HG02885 (cell line): Measurements from ENCODE around the gene COMTD1.
A peak's percentile ranks its signal among the peaks of the same experiment; 100 is the strongest.
"Not testable (repeated sequence)": the region's sequence is repeated elsewhere in the genome, so short reads cannot be mapped to it uniquely, and the experiment has no call there.

Experiments used
- ATAC-seq: cut with Tn5 transposase; IDR thresholded peaks from one replicate; pipeline ENCODE4 v1.9.1; 2021; ENCODE audit warnings: mild to moderate bottlenecking; ENCODE audit not compliant: unreplicated experiment, poor library complexity

Gene COMTD1

DNA sequence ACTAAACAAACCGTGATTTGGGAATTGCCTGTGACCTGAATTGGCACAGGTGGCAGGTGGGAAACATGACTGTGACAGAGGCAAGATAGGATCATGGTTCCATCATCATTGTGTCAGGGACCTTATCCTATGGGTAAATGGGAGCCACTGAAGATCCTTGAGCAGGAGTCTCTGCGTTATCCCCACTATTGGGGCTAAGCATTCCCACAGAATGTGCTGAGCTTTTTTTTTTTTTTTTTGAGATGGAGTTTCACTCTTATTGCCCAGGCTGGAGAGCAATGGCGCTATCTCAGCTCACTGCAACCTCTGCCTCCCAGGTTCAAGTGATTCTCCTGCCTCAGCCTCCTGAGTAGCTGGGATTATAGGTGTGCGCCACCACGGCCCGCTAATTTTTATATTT is 35.8 kb downstream of the COMTD1 start:
- ATAC-seq: not testable (repeated sequence)

DNA sequence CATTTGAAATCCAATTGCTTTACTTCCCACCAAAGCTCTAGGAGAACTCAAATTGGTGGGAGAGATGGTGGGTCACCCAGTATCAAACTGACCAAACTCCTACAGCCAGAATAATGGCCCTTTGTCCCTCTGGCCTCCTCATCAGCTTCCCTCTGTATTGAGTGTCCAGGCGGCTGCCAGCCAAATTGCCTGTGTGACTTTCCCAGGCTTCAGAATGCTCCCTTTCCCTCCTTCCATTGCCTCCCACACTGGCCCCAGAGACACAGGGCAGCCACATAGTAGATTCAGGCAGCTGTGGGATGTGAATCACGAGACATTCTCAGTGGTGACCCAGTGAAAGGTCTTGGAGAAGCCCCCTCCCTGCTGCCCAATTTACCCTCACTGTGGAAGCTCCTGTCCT is 37.9 kb downstream of the COMTD1 start:
- no peak for ATAC-seq

DNA sequence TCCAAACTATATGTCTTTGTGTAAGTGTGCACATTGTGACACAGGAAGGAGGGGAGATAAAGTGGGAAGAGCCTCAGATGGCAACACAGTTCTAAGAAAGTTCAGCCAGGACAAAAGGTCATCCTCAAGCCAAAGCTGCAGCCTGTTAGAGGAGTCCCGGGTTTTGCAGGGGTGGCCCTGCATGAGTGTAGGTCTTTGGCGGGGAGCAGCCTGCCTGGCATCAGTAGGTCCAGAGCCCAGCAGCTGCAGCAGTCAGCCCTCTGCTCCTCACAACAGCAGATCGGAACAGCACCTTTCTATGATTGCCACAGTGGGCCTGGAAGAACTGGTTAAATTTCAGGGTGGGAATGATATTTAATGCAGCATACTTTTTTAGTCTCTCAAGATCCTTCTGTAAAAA is 38.7 kb downstream of the COMTD1 start:
- ATAC-seq: no peak

DNA sequence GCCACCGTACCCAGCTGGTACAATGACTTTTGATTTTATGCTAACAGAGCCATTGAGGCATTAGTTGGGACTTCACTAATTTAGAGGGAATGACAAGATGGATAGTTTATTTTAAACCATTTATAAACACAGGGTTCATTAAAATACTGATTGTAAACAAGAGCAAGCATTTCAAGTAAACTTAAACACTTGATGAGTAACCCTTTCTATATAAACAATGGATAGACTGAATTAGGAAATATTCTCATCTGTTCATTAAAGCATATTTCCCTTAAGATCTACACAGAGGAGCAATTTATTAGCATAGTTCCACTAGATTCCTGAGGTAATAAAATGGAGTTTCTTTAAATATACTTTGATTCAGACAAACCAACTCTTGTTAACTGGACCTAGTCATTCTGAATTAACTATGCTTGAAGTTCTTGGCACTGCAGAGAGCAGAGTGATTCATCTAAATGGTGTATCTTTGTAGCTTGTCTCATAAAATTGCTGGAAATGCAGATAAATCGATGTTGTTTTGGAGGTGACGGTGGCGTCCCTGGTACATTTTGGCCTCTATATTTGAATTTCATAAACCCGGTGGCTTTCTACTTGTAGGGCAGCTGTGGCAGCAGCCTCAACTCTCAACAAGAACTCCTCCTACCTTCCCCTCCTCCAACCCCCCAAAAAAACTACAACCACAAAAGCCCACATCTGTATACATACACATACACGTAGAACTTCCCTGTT is 40.6 kb downstream of the COMTD1 start:
- no peak for ATAC-seq

DNA sequence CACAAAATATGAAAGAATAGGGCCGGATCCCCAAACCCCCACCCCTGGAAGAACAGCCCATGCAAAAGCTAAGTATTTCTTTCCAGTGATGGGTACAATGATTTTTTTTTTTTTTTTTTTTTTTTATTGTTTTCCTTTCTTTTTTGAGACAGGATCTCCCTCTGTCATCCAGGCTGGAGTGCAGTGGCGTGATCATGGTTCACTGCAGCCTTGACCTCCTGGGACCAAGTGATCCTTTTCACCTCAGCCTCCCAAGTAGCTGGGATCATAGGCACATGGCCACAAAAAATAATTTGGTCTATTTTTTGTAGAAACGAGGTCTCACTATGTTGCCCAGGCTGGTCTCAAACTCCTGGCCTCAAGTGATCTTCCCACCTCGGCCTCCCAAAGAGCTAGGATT is 41.1 kb downstream of the COMTD1 start:
- ATAC-seq: not testable (repeated sequence)

DNA sequence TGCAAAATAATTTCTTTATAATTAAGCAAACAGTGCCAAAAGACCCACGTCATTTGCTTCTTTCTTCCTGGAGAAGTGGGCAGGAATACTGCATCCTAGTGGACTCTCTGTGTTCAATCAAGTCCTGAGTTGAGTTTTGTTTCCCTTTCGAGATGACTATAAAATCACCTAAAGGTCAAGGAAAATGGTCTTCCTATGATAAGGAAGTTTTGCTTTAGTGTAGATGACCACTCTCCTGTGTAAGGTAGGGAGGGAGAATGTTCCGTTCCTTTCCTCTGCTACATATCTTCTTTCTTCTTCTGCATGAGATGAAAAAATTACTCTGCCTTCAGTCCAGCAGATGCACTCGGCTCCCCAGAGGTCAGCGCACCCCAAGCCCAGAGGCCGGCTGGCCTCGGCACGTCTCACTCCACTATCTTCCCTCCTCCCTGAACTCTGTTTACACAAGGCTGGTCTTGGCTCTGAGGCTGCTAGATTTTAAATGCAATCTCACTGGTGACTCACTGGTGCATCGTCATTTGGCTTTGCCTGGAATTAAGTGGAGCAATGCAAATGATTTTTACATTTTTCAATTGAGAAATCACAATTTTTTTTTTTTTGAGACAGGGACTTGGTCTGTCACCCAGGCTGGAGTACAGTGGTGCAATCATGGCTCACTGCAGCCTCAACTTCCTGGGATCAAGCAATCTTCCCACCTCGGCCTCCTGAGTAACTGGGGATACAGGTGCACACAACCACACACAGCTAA is 43.8 kb downstream of the COMTD1 start:
- no peak for ATAC-seq

DNA sequence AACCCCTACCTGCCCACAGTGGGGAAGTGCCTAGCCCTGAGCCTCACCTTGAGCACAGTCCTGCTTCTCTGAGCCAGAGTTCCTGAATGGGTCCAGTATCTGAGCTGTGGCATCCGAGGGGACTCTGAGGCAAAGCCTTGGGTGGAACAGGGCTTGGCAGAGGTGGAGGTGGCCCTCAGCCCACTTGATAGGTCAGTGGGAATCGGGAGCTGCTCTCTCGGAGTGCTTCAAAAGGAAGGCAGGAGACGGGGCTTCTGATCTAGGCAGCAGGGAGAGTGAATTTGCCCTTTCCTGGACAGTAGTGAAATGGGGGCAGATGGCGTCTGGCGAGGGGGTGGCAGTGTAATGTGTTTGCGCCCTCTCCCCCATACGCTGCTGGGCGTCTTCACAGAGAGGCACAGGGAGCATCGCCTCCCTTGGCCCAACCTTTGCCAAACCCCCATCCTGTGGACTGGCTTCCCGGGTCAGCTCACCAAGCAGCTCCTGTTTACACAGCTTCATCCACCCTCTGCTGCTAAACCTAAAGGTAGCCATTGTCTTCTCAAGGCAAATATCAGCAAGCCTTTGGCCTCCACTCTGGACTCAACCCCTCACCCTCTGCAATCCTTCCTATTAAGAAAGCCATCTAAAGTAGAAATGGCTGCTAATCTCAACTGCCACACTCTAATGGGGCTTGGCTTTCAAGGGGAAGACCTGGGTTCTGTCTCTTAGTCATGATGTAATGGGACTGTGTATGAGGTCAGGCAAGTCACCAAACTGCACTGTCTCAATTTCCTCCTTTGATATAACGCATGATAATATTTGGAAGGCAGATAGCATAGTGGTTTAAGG is 46.3 kb downstream of the COMTD1 start:
- no peak for ATAC-seq

DNA sequence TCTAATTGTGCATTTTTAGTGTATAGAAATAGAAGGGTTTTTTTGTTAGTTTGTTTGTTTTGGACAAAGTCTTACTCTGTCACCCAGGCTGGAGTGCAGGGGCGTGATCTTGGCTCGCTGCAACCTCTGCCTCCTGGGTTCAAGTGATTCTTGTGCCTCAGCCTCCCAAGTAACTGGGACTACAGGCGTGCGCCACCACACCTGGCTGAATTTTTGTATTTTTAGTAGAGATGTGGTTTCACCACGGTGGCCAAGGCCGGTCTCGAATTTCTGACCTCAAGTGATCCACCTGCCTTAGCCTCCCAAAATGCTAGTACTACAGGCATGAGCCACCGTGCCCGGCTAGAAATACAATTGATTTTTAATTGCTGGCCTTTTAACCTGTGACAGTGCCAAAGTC is 47.2 kb downstream of the COMTD1 start:
- not testable (repeated sequence) for ATAC-seq

DNA sequence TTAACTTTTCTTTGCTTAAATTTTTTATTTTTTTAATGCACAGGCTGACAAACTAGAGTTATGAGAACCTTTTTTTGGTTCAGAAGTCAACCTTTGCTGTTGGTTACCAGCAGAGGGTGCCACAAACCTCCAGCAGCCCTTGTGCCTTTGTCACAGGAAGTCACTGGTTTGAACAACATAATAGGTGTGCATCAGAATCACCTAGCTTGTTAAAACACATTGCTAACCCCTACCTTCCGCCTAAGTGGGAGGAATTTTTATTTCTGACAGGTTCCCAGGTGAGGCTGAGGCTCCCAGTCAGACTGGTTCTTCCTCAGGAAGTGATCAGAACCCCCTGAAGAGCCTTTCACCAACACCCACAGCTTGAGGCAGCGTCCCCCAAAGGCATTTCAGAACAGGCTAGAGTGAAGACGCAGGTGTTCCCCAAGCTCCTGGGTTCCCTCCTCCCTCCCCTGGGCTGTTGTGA is 47.8 kb downstream of the COMTD1 start:
- peak; percentile 58 for ATAC-seq

DNA sequence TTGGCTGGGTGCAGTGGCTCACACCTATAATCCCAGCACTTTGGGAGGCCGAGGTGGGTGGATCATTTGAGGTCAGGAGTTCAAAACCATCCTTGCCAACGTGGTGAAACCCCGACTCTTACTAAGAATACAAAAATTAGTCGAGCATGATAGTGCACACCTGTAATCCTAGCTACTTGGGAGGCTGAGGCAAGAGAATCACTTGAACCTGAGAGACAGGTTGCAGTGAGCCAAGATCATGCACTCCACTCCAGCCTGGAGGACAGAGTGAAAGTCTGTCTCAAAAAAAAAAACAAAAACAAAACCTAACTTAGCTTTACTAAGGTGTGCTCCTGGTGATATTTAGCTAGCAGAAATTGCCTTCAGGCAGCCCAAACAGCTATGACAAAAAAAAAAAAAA is 49.4 kb downstream of the COMTD1 start:
- no peak for ATAC-seq
